IMR-90 (cell line): ENCODE results near the gene SERPINF2. TPM values are rescaled to one million over a fixed set of nuclear protein-coding genes. Genes with fewer than 3 reads are reported as not detected.
A peak's percentile ranks its signal among the peaks of the same experiment; 100 is the strongest.

ENCODE experiments used
- CEBPB ChIP-seq: IDR thresholded peaks from 2 replicates; pipeline ENCODE4 v1.6.1; 2012; ENCODE audit warnings: low read depth, low read length, improper control_type of control experiment
- FOS ChIP-seq: fragments of 150-350 bp; IDR thresholded peaks from 2 replicates; pipeline ENCODE4 v1.6.1; 2016; ENCODE audit warnings: low read depth, low read length
- MAZ ChIP-seq: IDR thresholded peaks from 2 replicates; pipeline ENCODE4 v1.6.1; 2012; ENCODE audit warnings: low read depth, mild to moderate bottlenecking, low read length, improper control_type of control experiment, moderate library complexity, borderline replicate concordance
- POLR2A ChIP-seq: IDR thresholded peaks from 2 replicates; pipeline ENCODE4 v1.6.1; 2012; ENCODE audit warnings: mild to moderate bottlenecking, low read depth, low read length
- polyA plus RNA-seq, 3 experiments: library from polyadenylated mRNA; depleted of rRNA; stranded (reverse); fragments of >200 nt; gene quantifications; 2 replicates each; pipeline ENCODE4 v1.2.3, GENCODE V29; 2012; ENCODE audit warnings: low replicate concordance in 1 of 3
- total RNA-seq: library from RNA; depleted of rRNA; stranded (reverse); fragments of >200 nt; gene quantifications from 2 replicates; pipeline ENCODE4 v1.2.3, GENCODE V29; 2012

Gene SERPINF2
- total and polyA plus RNA-seq, 2 of the 4 experiments (the other 2 are of a cell fraction) = not detected

- TF ChIP-seq CEBPB (peak; percentile 80; the same call in 1 of the 2 replicates), POLR2A (peak; percentile 70), MAZ (peak; percentile 67), FOS (peak; percentile 49)
Observed at GRCh38 chr17:1716912-1717695, 25.6 kb upstream of the SERPINF2 start (continued).
